ENCODE measurements around the gene KNDC1.

The KNDC1 gene

GRCh38 chr10:133130602-133131001 lies 29.4 kb upstream of the KNDC1 start:
- H3K9me3 ChIP-seq (ENCODE audit: control insufficient read depth, insufficient read depth, low read depth, low read length) = no peaks in the 10 kb centered on the region
- H3K4me1 ChIP-seq (ENCODE audit: control insufficient read depth, insufficient read depth, low read length) = no peaks in the 10 kb centered on the region
- H3K36me3 ChIP-seq (ENCODE audit: control insufficient read depth in 2 of 2, insufficient read depth in 1 of 2, low read length in 2 of 2) = no peaks in the 10 kb centered on the region
- CTCF ChIA-PET = no interaction called here
- TF ChIP-seq, protein P1, sequence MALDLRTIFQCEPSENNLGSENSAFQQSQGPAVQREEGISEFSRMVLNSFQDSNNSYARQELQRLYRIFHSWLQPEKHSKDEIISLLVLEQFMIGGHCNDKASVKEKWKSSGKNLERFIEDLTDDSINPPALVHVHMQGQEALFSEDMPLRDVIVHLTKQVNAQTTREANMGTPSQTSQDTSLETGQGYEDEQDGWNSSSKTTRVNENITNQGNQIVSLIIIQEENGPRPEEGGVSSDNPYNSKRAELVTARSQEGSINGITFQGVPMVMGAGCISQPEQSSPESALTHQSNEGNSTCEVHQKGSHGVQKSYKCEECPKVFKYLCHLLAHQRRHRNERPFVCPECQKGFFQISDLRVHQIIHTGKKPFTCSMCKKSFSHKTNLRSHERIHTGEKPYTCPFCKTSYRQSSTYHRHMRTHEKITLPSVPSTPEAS (tag by site-specific recombination; IDR thresholded peaks at IDR 0.05) = peak; percentile 86
- TF ChIP-seq ZFHX2 (tag by site-specific recombination; conservative IDR thresholded peaks at IDR 0.05) (peak; percentile 49), GLI4 (tag by site-specific recombination; IDR thresholded peaks at IDR 0.05) (peak; percentile 39; the same call in 1 of the 2 replicates), ZNF600 (tag by site-specific recombination; IDR thresholded peaks at IDR 0.05) (peak; percentile 12; the same call in 1 of the 2 replicates), EGR2 (tag by site-specific recombination; IDR thresholded peaks at IDR 0.05; ENCODE audit: low read depth) (0 out of 2 replicates have a peak, but pooled peaks have one; percentile 4)
- TF ChIP-seq, protein P2, sequence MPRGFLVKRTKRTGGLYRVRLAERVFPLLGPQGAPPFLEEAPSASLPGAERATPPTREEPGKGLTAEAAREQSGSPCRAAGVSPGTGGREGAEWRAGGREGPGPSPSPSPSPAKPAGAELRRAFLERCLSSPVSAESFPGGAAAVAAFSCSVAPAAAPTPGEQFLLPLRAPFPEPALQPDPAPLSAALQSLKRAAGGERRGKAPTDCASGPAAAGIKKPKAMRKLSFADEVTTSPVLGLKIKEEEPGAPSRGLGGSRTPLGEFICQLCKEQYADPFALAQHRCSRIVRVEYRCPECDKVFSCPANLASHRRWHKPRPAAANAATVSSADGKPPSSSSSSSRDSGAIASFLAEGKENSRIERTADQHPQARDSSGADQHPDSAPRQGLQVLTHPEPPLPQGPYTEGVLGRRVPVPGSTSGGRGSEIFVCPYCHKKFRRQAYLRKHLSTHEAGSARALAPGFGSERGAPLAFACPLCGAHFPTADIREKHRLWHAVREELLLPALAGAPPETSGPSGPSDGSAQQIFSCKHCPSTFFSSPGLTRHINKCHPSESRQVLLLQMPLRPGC (tag by site-specific recombination; IDR thresholded peaks at IDR 0.05) = no peak
- no peak overlapping the region for H3K27ac ChIP-seq (ENCODE audit: extremely low read depth, low read depth, low read length)
- H3K4me3 ChIP-seq (ENCODE audit: low read depth, low read length) = no peak overlapping the region
- POLR2A ChIA-PET = no interaction called here

DNA sequence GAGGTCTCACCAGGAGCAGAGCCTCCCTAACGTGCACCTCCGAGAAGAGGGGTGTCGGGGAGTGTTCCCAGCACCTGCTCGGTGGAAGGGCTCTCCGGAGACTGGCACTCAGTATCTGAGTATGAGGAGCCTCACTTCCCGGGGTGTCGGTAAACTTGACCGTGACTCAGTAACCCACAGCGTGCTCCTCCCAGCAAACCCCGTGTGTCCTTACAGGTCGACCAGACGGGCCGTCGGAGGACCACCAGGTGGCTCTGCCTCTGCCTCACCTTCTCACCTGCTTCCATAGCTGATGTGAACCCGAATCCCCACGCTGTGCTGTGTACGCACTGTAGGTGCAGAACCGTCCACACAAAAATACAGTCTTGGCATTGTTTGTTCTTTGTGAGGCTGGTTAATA lies 29.0 kb upstream of the KNDC1 start:
- H3K9me3 ChIP-seq (ENCODE audit: control insufficient read depth, insufficient read depth, low read depth, low read length) = no peaks in the 10 kb centered on the region
- no peak overlapping the region for H3K4me3 ChIP-seq (ENCODE audit: low read depth, low read length)
- no peaks in the 10 kb centered on the region for H3K36me3 ChIP-seq (ENCODE audit: control insufficient read depth in 2 of 2, insufficient read depth in 1 of 2, low read length in 2 of 2)
- TF ChIP-seq ZNF302 (tag by site-specific recombination; IDR thresholded peaks at IDR 0.05; ENCODE audit: low read depth) (no peak), PRDM10 (tag by site-specific recombination; IDR thresholded peaks at IDR 0.05) (no peak), ZNF274 (IDR thresholded peaks at IDR 0.05; ENCODE audit: low read length) (no peak), ZNF274 (tag by site-specific recombination; IDR thresholded peaks at IDR 0.05; ENCODE audit: borderline replicate concordance) (no peak), YY1 (tag by site-specific recombination; IDR thresholded peaks at IDR 0.05) (no peak), ZNF645 (tag by site-specific recombination; IDR thresholded peaks at IDR 0.05) (no peak), ZNF416 (tag by site-specific recombination; IDR thresholded peaks at IDR 0.05) (no peak), ZNF658 (tag by site-specific recombination; IDR thresholded peaks at IDR 0.05) (no peak), ZNF354C (tag by site-specific recombination; IDR thresholded peaks at IDR 0.05; ENCODE audit: borderline replicate concordance, low read depth) (no peak), GLIS2 (tag by site-specific recombination; IDR thresholded peaks at IDR 0.05) (no peak), ZNF202 (tag by site-specific recombination; IDR thresholded peaks at IDR 0.05; ENCODE audit: borderline replicate concordance) (no peak)
- TF ChIP-seq, protein P3, sequence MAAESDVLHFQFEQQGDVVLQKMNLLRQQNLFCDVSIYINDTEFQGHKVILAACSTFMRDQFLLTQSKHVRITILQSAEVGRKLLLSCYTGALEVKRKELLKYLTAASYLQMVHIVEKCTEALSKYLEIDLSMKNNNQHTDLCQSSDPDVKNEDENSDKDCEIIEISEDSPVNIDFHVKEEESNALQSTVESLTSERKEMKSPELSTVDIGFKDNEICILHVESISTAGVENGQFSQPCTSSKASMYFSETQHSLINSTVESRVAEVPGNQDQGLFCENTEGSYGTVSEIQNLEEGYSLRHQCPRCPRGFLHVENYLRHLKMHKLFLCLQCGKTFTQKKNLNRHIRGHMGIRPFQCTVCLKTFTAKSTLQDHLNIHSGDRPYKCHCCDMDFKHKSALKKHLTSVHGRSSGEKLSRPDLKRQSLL (tag by site-specific recombination; IDR thresholded peaks at IDR 0.05) = no peak
- ChIA-PET CTCF (no interaction called here), POLR2A (no interaction called here)
- H3K27ac ChIP-seq (ENCODE audit: extremely low read depth, low read depth, low read length) = no peak overlapping the region
- H3K4me1 ChIP-seq (ENCODE audit: control insufficient read depth, insufficient read depth, low read length) = no peaks in the 10 kb centered on the region
